Mesodermal cell (in vitro differentiated cells): ENCODE data around the gene SMYD2.

Experiments used
- H3K27ac ChIP-seq: 2 replicates; pipeline ENCODE4 v1.7.0; 2013; ENCODE audit warnings: mild to moderate bottlenecking, low read depth, low read length, moderate library complexity; ENCODE audit not compliant: severe bottlenecking
- H3K36me3 ChIP-seq: 2 replicates; pipeline ENCODE4 v1.7.1; 2013; ENCODE audit warnings: mild to moderate bottlenecking, low read length, moderate library complexity; ENCODE audit not compliant: control insufficient read depth, insufficient read depth
- H3K4me1 ChIP-seq: one replicate; pipeline ENCODE4 v1.7.1; 2013; ENCODE audit warnings: mild to moderate bottlenecking, low read length; ENCODE audit not compliant: insufficient read depth, control insufficient read depth, poor library complexity, severe bottlenecking
- H3K4me3 ChIP-seq: 2 replicates; pipeline ENCODE4 v1.7.0; 2013; ENCODE audit warnings: low read length, control low read depth, mild to moderate bottlenecking; ENCODE audit not compliant: insufficient read depth, poor library complexity, severe bottlenecking; ENCODE audit errors: extremely low read depth
- H3K9me3 ChIP-seq: 2 replicates; pipeline ENCODE4 v1.7.1; 2013; ENCODE audit warnings: mild to moderate bottlenecking, low read length, moderate library complexity; ENCODE audit not compliant: control insufficient read depth
- WGBS, 2 experiments: methylation state at CpG; one replicate each; pipeline ENCODE4 v1.1.5; 2013; ENCODE audit warnings: missing lambda C conversion rate in 2 of 2; ENCODE audit not compliant: insufficient coverage in 2 of 2; 5-methylcytosine and 5-hydroxymethylcytosine counted together

The SMYD2 gene

GRCh38 chr1:214251354-214251753, 29.6 kb upstream of the SMYD2 start:
- no peaks in the 10 kb centered on the region for H3K9me3 ChIP-seq
- H3K36me3 ChIP-seq = no peaks in the 10 kb centered on the region
- H3K27ac ChIP-seq = no peak overlapping the region
- no peaks in the 10 kb centered on the region for H3K4me1 ChIP-seq
- WGBS, 2 experiments = no CpG with 5 or more reads among the region's 2 CpGs
- H3K4me3 ChIP-seq = no peak overlapping the region

- H3K4me1 ChIP-seq = peaks cover 7% of the 10 kb centered on the region
- H3K36me3 ChIP-seq = no peaks in the 10 kb centered on the region
- H3K4me3 ChIP-seq = no peak overlapping the region
- H3K27ac ChIP-seq = no peak overlapping the region
- H3K9me3 ChIP-seq = no peaks in the 10 kb centered on the region
- WGBS, 2 experiments = 100% methylated on average over 1 of the region's 2 CpGs; no CpG with 5 or more reads in 1 of the 2 experiments
Observed at GRCh38 chr1:214255509-214255908, 25.4 kb upstream of the SMYD2 start.

- Histone ChIP-seq H3K4me1 (peaks cover 21% of the 10 kb centered on the region), H3K36me3 (no peaks in the 10 kb centered on the region), H3K4me3 (no peak overlapping the region), H3K27ac (no peak overlapping the region), H3K9me3 (no peaks in the 10 kb centered on the region)
- 62 to 71% methylated on average over 2 of the region's 2 CpGs for WGBS, 2 experiments
Observed at GRCh38 chr1:214259353-214259977, 21.5 kb upstream of the SMYD2 start.

- Histone ChIP-seq H3K36me3 (no peaks in the 10 kb centered on the region), H3K4me1 (peaks cover 21% of the 10 kb centered on the region), H3K4me3 (no peak overlapping the region), H3K9me3 (no peaks in the 10 kb centered on the region), H3K27ac (no peak overlapping the region)
- WGBS, 2 experiments = 82 to 100% methylated on average over 1 to 2 of the region's 3 CpGs
Observed at GRCh38 chr1:214260561-214261205, 20.3 kb upstream of the SMYD2 start.

GRCh38 chr1:214261206-214262123, 19.5 kb upstream of the SMYD2 start:
- H3K36me3 ChIP-seq = no peaks in the 10 kb centered on the region
- no peaks in the 10 kb centered on the region for H3K9me3 ChIP-seq
- H3K27ac ChIP-seq = no peak overlapping the region
- 0 to 24% methylated on average over 4 to 6 of the region's 15 CpGs for WGBS, 2 experiments
- H3K4me3 ChIP-seq = no peak overlapping the region
- peaks cover 21% of the 10 kb centered on the region for H3K4me1 ChIP-seq

- no CpG with 5 or more reads among the region's 4 CpGs for WGBS, 2 experiments
- Histone ChIP-seq H3K4me3 (no peak overlapping the region), H3K36me3 (no peaks in the 10 kb centered on the region), H3K4me1 (peaks cover 20% of the 10 kb centered on the region), H3K27ac (no peak overlapping the region), H3K9me3 (no peaks in the 10 kb centered on the region)
Observed at GRCh38 chr1:214264196-214264595, 16.8 kb upstream of the SMYD2 start.

- Histone ChIP-seq H3K36me3 (no peaks in the 10 kb centered on the region), H3K4me3 (no peak overlapping the region), H3K27ac (no peak overlapping the region), H3K9me3 (no peaks in the 10 kb centered on the region), H3K4me1 (peaks cover 13% of the 10 kb centered on the region)
- WGBS, 2 experiments = 100% methylated on average over 1 of the region's 3 CpGs; no CpG with 5 or more reads in 1 of the 2 experiments
Observed at GRCh38 chr1:214264976-214265375, 16.0 kb upstream of the SMYD2 start.

GRCh38 chr1:214270097-214270650, 10.8 kb upstream of the SMYD2 start:
- 83 to 100% methylated on average over 1 of the region's 2 CpGs for WGBS, 2 experiments
- H3K4me3 ChIP-seq = no peak overlapping the region

GRCh38 chr1:214271174-214271858, 9.6 kb upstream of the SMYD2 start:
- Histone ChIP-seq H3K4me1 (no peaks in the 10 kb centered on the region), H3K9me3 (no peaks in the 10 kb centered on the region), H3K27ac (no peak overlapping the region), H3K4me3 (no peak overlapping the region), H3K36me3 (no peaks in the 10 kb centered on the region)
- no CpG with 5 or more reads among the region's 3 CpGs for WGBS, 2 experiments

More at GRCh38 chr1:214270097-214270650, 10.8 kb upstream of the SMYD2 start:
- H3K4me1 ChIP-seq = no peaks in the 10 kb centered on the region
- H3K27ac ChIP-seq = no peak overlapping the region
- H3K36me3 ChIP-seq = no peaks in the 10 kb centered on the region
- no peaks in the 10 kb centered on the region for H3K9me3 ChIP-seq
